Progenitor cell of endocrine pancreas (in vitro differentiated cells): ENCODE measurements around the gene AIFM1. TPM values are rescaled to one million over a fixed set of nuclear protein-coding genes. Genes with fewer than 3 reads are reported as not detected.

Experiments
- DNase-seq: peaks from one replicate; pipeline ENCODE4 v3.0.0; 2021; ENCODE audit warnings: low spot score; ENCODE audit not compliant: unreplicated experiment
- H3K27ac Mint-ChIP-seq: 2 replicates; pipeline ENCODE4 v1.8.0; 2021; ENCODE audit warnings: mild to moderate bottlenecking, moderate library complexity, mixed read lengths
- H3K27me3 Mint-ChIP-seq: 2 replicates; pipeline ENCODE4 v1.8.0; 2021; ENCODE audit warnings: mixed read lengths
- H3K36me3 Mint-ChIP-seq: 2 replicates; pipeline ENCODE4 v1.8.0; 2022; ENCODE audit warnings: mixed read lengths; ENCODE audit not compliant: insufficient read depth
- H3K4me1 Mint-ChIP-seq: 2 replicates; pipeline ENCODE4 v1.8.0; 2021; ENCODE audit warnings: low read depth, mixed read lengths
- H3K4me3 Mint-ChIP-seq: 2 replicates; pipeline ENCODE4 v1.8.0; 2021; ENCODE audit warnings: low read depth, mild to moderate bottlenecking, moderate library complexity, mixed read lengths
- H3K9me3 Mint-ChIP-seq: 2 replicates; pipeline ENCODE4 v1.8.0; 2021; ENCODE audit warnings: low read depth, mixed read lengths
- CTCF ChIP-seq: fragments of 200-600 bp; sonication (generic); IDR thresholded peaks from one replicate; pipeline ENCODE4 v1.5.0; 2021; ENCODE audit warnings: antibody characterized with exemption, mild to moderate bottlenecking; ENCODE audit not compliant: unreplicated experiment
- total RNA-seq: library from RNA; stranded (reverse); gene quantifications from 2 replicates; pipeline ENCODE4 v1.2.1, GENCODE V29; 2021

The AIFM1 gene
- total RNA-seq, 1 donor from 2014 or later = 35.5 TPM

GRCh38 chrX:130098210-130098552 lies 67.5 kb downstream of the AIFM1 start:
- no peak overlapping the region for H3K4me3 Mint-ChIP-seq
- H3K4me1 Mint-ChIP-seq = peaks cover 4% of the 10 kb centered on the region
- peak overlapping the region; percentile 36 for H3K27ac Mint-ChIP-seq
- H3K27me3 Mint-ChIP-seq = no peaks in the 10 kb centered on the region
- no peak for DNase-seq
- no peak for TF ChIP-seq CTCF
- no peaks in the 10 kb centered on the region for H3K36me3 Mint-ChIP-seq
- peaks cover 6% of the 10 kb centered on the region for H3K9me3 Mint-ChIP-seq

DNA sequence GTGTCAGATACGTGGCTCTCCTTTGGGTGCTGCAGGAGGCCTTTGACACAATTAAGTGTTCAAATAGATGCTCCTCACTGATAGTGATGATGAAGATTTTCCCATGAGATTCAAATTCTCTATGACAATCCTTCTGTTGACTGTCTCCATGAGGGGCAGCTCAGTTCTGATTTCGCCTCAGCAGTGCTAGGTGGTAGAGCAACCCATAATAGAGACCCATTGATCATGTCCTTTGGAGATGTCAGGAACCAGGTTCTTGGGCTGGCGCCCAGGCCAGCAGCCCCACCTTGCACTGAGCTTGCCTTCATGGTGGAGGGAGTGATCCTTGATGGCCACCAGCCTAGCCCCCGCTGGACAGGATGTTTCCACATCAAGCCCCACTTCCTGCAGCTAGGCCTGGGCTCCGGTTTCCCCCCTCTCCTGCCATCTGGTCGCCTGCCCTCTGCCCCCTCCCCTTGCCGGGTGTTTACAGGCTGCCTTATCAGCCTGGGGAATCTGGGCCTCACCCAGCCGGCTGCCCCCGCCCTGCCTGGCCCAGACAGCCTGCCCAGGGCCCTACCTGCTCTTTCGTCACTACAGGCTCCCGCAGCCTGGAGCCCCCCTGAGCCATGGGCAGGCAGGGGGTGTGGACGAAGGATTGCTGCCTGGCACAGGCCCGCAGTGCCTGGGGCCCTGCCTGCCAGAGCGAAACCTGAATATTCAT lies 68.0 kb downstream of the AIFM1 start:
- Mint-ChIP-seq H3K27ac (peak overlapping the region; percentile 36), H3K4me3 (no peak overlapping the region), H3K9me3 (peaks cover 4% of the 10 kb centered on the region), H3K36me3 (no peaks in the 10 kb centered on the region), H3K4me1 (peaks cover 4% of the 10 kb centered on the region), H3K27me3 (no peaks in the 10 kb centered on the region)
- DNase-seq = no peak
- no peak for TF ChIP-seq CTCF

- no peak overlapping the region for H3K4me3 Mint-ChIP-seq
- peaks cover 4% of the 10 kb centered on the region for H3K4me1 Mint-ChIP-seq
- no peak for TF ChIP-seq CTCF
- H3K27me3 Mint-ChIP-seq = no peaks in the 10 kb centered on the region
- DNase-seq = no peak
- H3K9me3 Mint-ChIP-seq = peaks cover 1% of the 10 kb centered on the region
- H3K27ac Mint-ChIP-seq = no peak overlapping the region
- H3K36me3 Mint-ChIP-seq = peaks cover under 1% of the 10 kb centered on the region
Observed at GRCh38 chrX:130095249-130096030, 70.2 kb downstream of the AIFM1 start.

GRCh38 chrX:130094696-130095095 lies 70.9 kb downstream of the AIFM1 start:
- H3K4me1 Mint-ChIP-seq = peaks cover 4% of the 10 kb centered on the region
- H3K4me3 Mint-ChIP-seq = no peak overlapping the region
- H3K36me3 Mint-ChIP-seq = peaks cover 2% of the 10 kb centered on the region
- no peak for TF ChIP-seq CTCF
- no peak overlapping the region for H3K27ac Mint-ChIP-seq
- no peak for DNase-seq
- H3K27me3 Mint-ChIP-seq = no peaks in the 10 kb centered on the region
- peaks cover 3% of the 10 kb centered on the region for H3K9me3 Mint-ChIP-seq

GRCh38 chrX:130093271-130093670 lies 72.4 kb downstream of the AIFM1 start:
- H3K27me3 Mint-ChIP-seq = no peaks in the 10 kb centered on the region
- peaks cover 3% of the 10 kb centered on the region for H3K9me3 Mint-ChIP-seq
- H3K27ac Mint-ChIP-seq = no peak overlapping the region
- no peak for DNase-seq
- peaks cover 2% of the 10 kb centered on the region for H3K36me3 Mint-ChIP-seq
- H3K4me3 Mint-ChIP-seq = no peak overlapping the region
- TF ChIP-seq CTCF = no peak
- peaks cover 3% of the 10 kb centered on the region for H3K4me1 Mint-ChIP-seq
